OCI-LY7 (cell line): ENCODE data around the gene KDM4D. TPM values are rescaled to one million over a fixed set of nuclear protein-coding genes. Genes with fewer than 3 reads are reported as not detected.
"Not testable (repeated sequence)": the region's sequence is repeated elsewhere in the genome, so short reads cannot be mapped to it uniquely, and the experiment has no call there.

ENCODE experiments used
- BruUV-seq: library from RNA; stranded (reverse); fragments of 400-500 nt; replicated peaks from 2 replicates; lab custom pipeline; 2021; lab: Mats Ljungman, UMichigan
- CTCF ChIA-PET: fragments of 300-600 bp; sonication (Branson Sonifier 250); formaldehyde crosslinking; loops from one replicate; lab custom pipeline; 2022; ENCODE audit warnings: antibody characterized with exemption; ENCODE audit not compliant: unreplicated experiment; lab: Charles Lee
- POLR2A ChIA-PET: fragments of 300-600 bp; sonication (Branson Sonifier 250); formaldehyde crosslinking; loops from one replicate; lab custom pipeline; 2022; ENCODE audit warnings: antibody characterized with exemption; lab: Charles Lee
- DNase-seq: peaks from one replicate; pipeline ENCODE4 v3.0.0-alpha.2; 2015; ENCODE audit warnings: low spot score
- H2AFZ ChIP-seq: fragments of 200-600 bp; sonication (generic), shearing (Covaris generic); 2 replicates; pipeline ENCODE4 v1.6.1; 2014; ENCODE audit warnings: mild to moderate bottlenecking, antibody characterized with exemption, low read length, moderate library complexity
- H3K27ac ChIP-seq: fragments of 200-600 bp; sonication (generic); 2 replicates; pipeline ENCODE4 v1.5.1; 2014; ENCODE audit warnings: mixed run types, low read depth, mild to moderate bottlenecking, moderate library complexity, low read length, inconsistent platforms; ENCODE audit not compliant: poor library complexity, severe bottlenecking
- H3K36me3 ChIP-seq: fragments of 200-600 bp; sonication (generic); 2 replicates; pipeline ENCODE4 v1.6.1; 2014; ENCODE audit warnings: mild to moderate bottlenecking, antibody characterized with exemption, low read length, moderate library complexity, mixed read lengths; ENCODE audit not compliant: insufficient read depth
- H3K4me1 ChIP-seq: fragments of 200-600 bp; sonication (generic); 2 replicates; pipeline ENCODE4 v1.5.1; 2014; ENCODE audit warnings: mild to moderate bottlenecking, low read length; ENCODE audit not compliant: insufficient read depth, poor library complexity, severe bottlenecking
- H3K4me2 ChIP-seq: fragments of 200-600 bp; sonication (generic); 2 replicates; pipeline ENCODE4 v1.6.1; 2014; ENCODE audit warnings: mild to moderate bottlenecking, low read length
- H3K4me3 ChIP-seq: fragments of 200-600 bp; sonication (generic); 2 replicates; pipeline ENCODE4 v1.5.1; 2014; ENCODE audit warnings: mild to moderate bottlenecking, low read depth, low read length; ENCODE audit not compliant: poor library complexity, severe bottlenecking
- H3K79me2 ChIP-seq: fragments of 200-600 bp; sonication (generic); 2 replicates; pipeline ENCODE4 v1.6.1; 2016; ENCODE audit warnings: low read depth, mild to moderate bottlenecking, low read length, moderate library complexity, mixed read lengths; ENCODE audit not compliant: insufficient read depth
- H3K9me2 ChIP-seq: fragments of 200-600 bp; sonication (generic); 2 replicates; pipeline ENCODE4 v1.6.1; 2016; ENCODE audit warnings: mild to moderate bottlenecking, low read length, mixed read lengths; ENCODE audit not compliant: insufficient read depth
- H3K9me3 ChIP-seq: fragments of 200-600 bp; sonication (generic); 2 replicates; pipeline ENCODE4 v1.6.1; 2014; ENCODE audit warnings: mild to moderate bottlenecking, mixed run types, low read length, mixed read lengths
- H4K20me1 ChIP-seq: fragments of 200-600 bp; sonication (generic); 2 replicates; pipeline ENCODE4 v1.6.1; 2014; ENCODE audit warnings: mild to moderate bottlenecking, antibody characterized with exemption, low read length, moderate library complexity, mixed read lengths; ENCODE audit not compliant: insufficient read depth
- EZH2phosphoT487 ChIP-seq: fragments of 200-600 bp; sonication (generic); IDR thresholded peaks from 2 replicates; pipeline ENCODE4 v1.6.1; 2018; ENCODE audit warnings: low read depth, borderline replicate concordance, mild to moderate bottlenecking, mixed run types, antibody characterized with exemption, low read length, moderate library complexity, mixed read lengths
- intact Hi-C: fragments of 100-400 bp; cut with micrococcal nuclease; formaldehyde crosslinking; loops from one replicate; pipeline ENCODE4 v1.10.0; 2022; ENCODE audit not compliant: unreplicated experiment
- total RNA-seq, 2 experiments: library from RNA; depleted of rRNA in 1 of 2; stranded (reverse); fragments of >200 nt in 1 of 2; shearing (Covaris generic) in 1 of 2; gene quantifications; 2 replicates each; pipeline ENCODE4 v1.2.3, GENCODE V29; 2014 to 2022
- TF ChIP-seq, protein P1 (sequence below): fragments of 200-600 bp; sonication (generic); conservative IDR thresholded peaks from 2 replicates; pipeline ENCODE4 v1.5.1; 2014; ENCODE audit warnings: mild to moderate bottlenecking, antibody characterized with exemption, low read length, moderate library complexity, mixed read lengths

The KDM4D gene
- total RNA-seq, 2 experiments from 2014 or later, result 1.0 to 1.6 TPM

DNA sequence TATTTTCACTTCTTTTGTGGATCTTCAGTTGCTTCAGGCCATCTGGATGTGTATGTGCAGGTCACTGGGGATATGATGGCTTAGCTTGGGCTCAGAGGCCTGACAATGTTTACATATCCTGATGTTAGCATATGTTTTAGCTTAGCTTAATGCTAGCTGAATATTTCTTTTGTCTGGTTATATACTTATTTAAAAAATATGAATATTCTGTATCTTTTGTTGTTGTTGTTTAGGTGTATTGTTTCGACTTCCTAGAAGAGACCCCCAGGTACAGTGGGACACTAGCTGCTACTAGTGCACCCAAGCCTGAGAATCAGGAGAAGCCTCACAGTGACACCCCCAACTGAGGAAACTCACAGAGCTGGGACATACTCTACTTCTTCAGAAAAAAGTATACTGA lies 51.4 kb downstream of the KDM4D start, which contains the start of gene KDM4E:
Gene KDM4E, plus strand, starts transcription at position 301 of the 400 bp plus-strand sequence. CDS start 300 bp downstream, outside the sequence.
- H4K20me1 ChIP-seq, result no peaks in the 10 kb centered on the region
- no peaks in the 10 kb centered on the region for H3K9me2 ChIP-seq
- H3K27ac ChIP-seq, result no peak within 1 kb of the TSS
- no peaks in the 10 kb centered on the region for H3K36me3 ChIP-seq
- H3K9me3 ChIP-seq, result no peaks in the 10 kb centered on the region
- no peaks in the 10 kb centered on the region for H3K4me1 ChIP-seq
- no peaks in the 10 kb centered on the region for H3K79me2 ChIP-seq
- no TSS peak for BruUV-seq
- intact Hi-C loops, result no loop called here
- no peak for DNase-seq
- H3K4me3 ChIP-seq, result no peak within 1 kb of the TSS
- TF ChIP-seq, protein P1, sequence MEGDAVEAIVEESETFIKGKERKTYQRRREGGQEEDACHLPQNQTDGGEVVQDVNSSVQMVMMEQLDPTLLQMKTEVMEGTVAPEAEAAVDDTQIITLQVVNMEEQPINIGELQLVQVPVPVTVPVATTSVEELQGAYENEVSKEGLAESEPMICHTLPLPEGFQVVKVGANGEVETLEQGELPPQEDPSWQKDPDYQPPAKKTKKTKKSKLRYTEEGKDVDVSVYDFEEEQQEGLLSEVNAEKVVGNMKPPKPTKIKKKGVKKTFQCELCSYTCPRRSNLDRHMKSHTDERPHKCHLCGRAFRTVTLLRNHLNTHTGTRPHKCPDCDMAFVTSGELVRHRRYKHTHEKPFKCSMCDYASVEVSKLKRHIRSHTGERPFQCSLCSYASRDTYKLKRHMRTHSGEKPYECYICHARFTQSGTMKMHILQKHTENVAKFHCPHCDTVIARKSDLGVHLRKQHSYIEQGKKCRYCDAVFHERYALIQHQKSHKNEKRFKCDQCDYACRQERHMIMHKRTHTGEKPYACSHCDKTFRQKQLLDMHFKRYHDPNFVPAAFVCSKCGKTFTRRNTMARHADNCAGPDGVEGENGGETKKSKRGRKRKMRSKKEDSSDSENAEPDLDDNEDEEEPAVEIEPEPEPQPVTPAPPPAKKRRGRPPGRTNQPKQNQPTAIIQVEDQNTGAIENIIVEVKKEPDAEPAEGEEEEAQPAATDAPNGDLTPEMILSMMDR, result no peak
- TF ChIP-seq EZH2phosphoT487, result no peak
- no peak within 1 kb of the TSS for H3K4me2 ChIP-seq
- H2AFZ ChIP-seq, result no peak within 1 kb of the TSS
- POLR2A ChIA-PET, result no interaction called here
- CTCF ChIA-PET, result no interaction called here

DNA sequence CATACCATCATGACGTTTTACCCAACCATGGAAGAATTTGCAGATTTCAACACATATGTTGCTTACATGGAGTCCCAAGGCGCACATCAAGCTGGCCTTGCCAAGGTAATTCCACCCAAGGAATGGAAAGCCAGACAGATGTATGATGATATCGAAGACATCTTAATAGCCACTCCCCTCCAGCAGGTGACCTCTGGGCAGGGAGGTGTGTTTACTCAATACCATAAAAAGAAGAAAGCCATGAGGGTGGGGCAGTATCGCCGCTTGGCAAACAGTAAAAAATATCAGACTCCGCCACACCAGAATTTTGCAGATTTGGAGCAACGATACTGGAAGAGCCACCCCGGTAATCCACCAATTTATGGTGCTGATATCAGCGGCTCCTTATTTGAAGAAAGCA lies 52.1 kb downstream of the KDM4D start:
- H3K4me2 ChIP-seq, H4K20me1 ChIP-seq, BruUV-seq, H3K79me2 ChIP-seq, H3K36me3 ChIP-seq, H3K27ac ChIP-seq, DNase-seq, H3K4me1 ChIP-seq, H3K4me3 ChIP-seq, CTCF ChIA-PET, H3K9me2 ChIP-seq, H3K9me3 ChIP-seq, intact Hi-C loops, H2AFZ ChIP-seq, POLR2A ChIA-PET: not testable (repeated sequence)

DNA sequence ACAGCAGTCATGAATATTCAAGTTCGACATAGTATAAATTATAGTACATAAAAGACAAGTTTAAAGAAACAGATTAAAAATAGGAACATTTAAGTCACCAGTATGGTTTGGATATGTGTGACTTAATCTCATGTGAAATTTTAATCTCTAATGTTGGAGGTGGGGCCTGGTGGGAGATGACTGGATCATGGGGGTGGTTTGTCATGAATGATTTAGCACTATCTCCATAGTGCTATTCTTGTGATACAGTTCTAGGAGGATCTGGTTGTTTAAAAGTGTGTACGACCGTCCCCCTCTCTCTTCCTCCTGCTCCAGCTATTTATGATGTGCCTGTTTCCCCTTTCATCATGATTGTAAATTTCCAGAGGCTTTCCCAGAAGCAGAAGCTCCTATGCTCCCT lies 54.8 kb downstream of the KDM4D start:
- POLR2A ChIA-PET, result no interaction called here
- Histone ChIP-seq H3K4me1 (no peaks in the 10 kb centered on the region), H3K79me2 (no peaks in the 10 kb centered on the region), H3K4me3 (no peak overlapping the region), H3K9me2 (no peaks in the 10 kb centered on the region), H3K27ac (no peak overlapping the region), H3K4me2 (no peak overlapping the region), H2AFZ (no peak overlapping the region; the same call in 1 of the 2 replicates), H3K9me3 (no peaks in the 10 kb centered on the region), H4K20me1 (no peaks in the 10 kb centered on the region), H3K36me3 (no peaks in the 10 kb centered on the region)
- no TSS peak for BruUV-seq
- no peak for DNase-seq
- CTCF ChIA-PET, result no interaction called here
- TF ChIP-seq, protein P1, result no peak
- no peak for TF ChIP-seq EZH2phosphoT487
- intact Hi-C loops, result no loop called here
